Psoas muscle (tissue), 8 donors: ENCODE measurements around the gene NLN. TPM values are rescaled to one million over a fixed set of nuclear protein-coding genes. Genes with fewer than 3 reads are reported as not detected.
A peak's percentile ranks its signal among the peaks of the same experiment; 100 is the strongest.
"Not testable (repeated sequence)": the region's sequence is repeated elsewhere in the genome, so short reads cannot be mapped to it uniquely, and the experiment has no call there.

Source experiments
- ATAC-seq, 4 donors: fragments of 200-7000 bp; cut with Tn5 transposase; one replicate each; pipeline ENCODE4 v1.9.1; 2020; ENCODE audit warnings: moderate library complexity in 3 of 4, mild to moderate bottlenecking in 2 of 4
- DNase-seq, 2 donors: peaks; one replicate each; pipeline ENCODE4 v3.0.0-alpha.2; 2020
- H3K27ac ChIP-seq: fragments of 200-600 bp; one replicate; pipeline ENCODE4 v1.8.0; 2022
- H3K27me3 ChIP-seq, 3 donors: fragments of 200-600 bp in 1 of 3; one replicate each; pipeline versions ENCODE4 v1.6.1 to v1.8.0; 2013 to 2022; ENCODE audit warnings: low read length in 2 of 3, mild to moderate bottlenecking in 2 of 3, moderate library complexity in 1 of 3; ENCODE audit not compliant: insufficient read depth in 3 of 3
- H3K36me3 ChIP-seq, 2 donors: fragments of 200-600 bp in 1 of 2; one replicate each; pipeline versions ENCODE4 v1.6.1 to v1.8.0; 2013 to 2022; ENCODE audit warnings: low read depth in 1 of 2, mild to moderate bottlenecking in 1 of 2, moderate library complexity in 1 of 2; ENCODE audit not compliant: insufficient read depth in 1 of 2
- H3K4me1 ChIP-seq: fragments of 200-600 bp; one replicate; pipeline ENCODE4 v1.8.0; 2022
- H3K4me3 ChIP-seq: fragments of 200-600 bp; one replicate; pipeline ENCODE4 v1.8.0; 2022; ENCODE audit warnings: mild to moderate bottlenecking
- H3K9me3 ChIP-seq: fragments of 200-600 bp; one replicate; pipeline ENCODE4 v1.8.0; 2022
- CTCF ChIP-seq: fragments of 200-600 bp; IDR thresholded peaks from one replicate; pipeline ENCODE4 v1.8.0; 2022; ENCODE audit warnings: antibody characterized with exemption
- WGBS, 3 donors: extraction: QIAGEN DNeasy Blood & Tissue Kit; methylation state at CpG; one replicate each; pipeline versions ENCODE4 v1.1.6 to v1.1.7; 2013; 5-methylcytosine and 5-hydroxymethylcytosine counted together
- intact Hi-C, 2 donors: fragments of 100-400 bp; cut with DNase I; formaldehyde crosslinking; loops; one replicate each; pipeline versions ENCODE4 v1.11.0 to v1.14.2; 2022
- polyA plus RNA-seq, 3 donors: library from polyadenylated mRNA; stranded (reverse); fragments of 200-250 nt; gene quantifications; one replicate each; pipeline ENCODE4 v1.2.3, GENCODE V29; 2013
- total RNA-seq, 4 donors: library from RNA; stranded (reverse); fragmentation: NEBNext Ultra II Directional in 2 of 4; extraction: Animal tissue kit (Norgen Biotek cat#: 25700) in 2 of 4; gene quantifications; one replicate each; pipeline versions ENCODE4 v1.2.1 to v1.2.4, GENCODE V29; 2021 to 2023
- donor health status: healthy with polysubstance abuse.
- donor health status: DM: no; HTN: no; CAD: no; lungs with moderate emphysema.
- donor health status: Bipolar disorder and iron deficiency.
- donor health status: healthy.
- donor health status: DM: yes; HTN: yes; CAD: no.
- donor health status: DM: no; HTN: no; CAD: no.
- donor health status: DM: no; HTN: no; CAD: no.
- donor health status: DM: yes; HTN: yes; CAD: no.

The NLN gene
- total and polyA plus RNA-seq, 7 donors: 9.8 to 69.9 (median 31.4) TPM

GRCh38 chr5:65867542-65868195 lies 145.7 kb downstream of the NLN start:
- no peak overlapping the region for H3K4me3 ChIP-seq
- no peak for DNase-seq
- no peak overlapping the region for H3K27ac ChIP-seq
- no peaks in the 10 kb centered on the region for H3K36me3 ChIP-seq
- ATAC-seq: peak in 2 of 4 donors; percentile 40 to 43
- H3K27me3 ChIP-seq: no peaks in the 10 kb centered on the region
- no peaks in the 10 kb centered on the region for H3K4me1 ChIP-seq
- no peaks in the 10 kb centered on the region for H3K9me3 ChIP-seq
- intact Hi-C loops: no loop called here
- TF ChIP-seq CTCF: no peak
- WGBS, 3 donors: 30 to 38% (median 34%) methylated on average over 11 of the region's 11 CpGs

- H3K27ac ChIP-seq: no peak overlapping the region
- no peak for DNase-seq
- H3K36me3 ChIP-seq: no peaks in the 10 kb centered on the region
- ATAC-seq: no peak
- no peak for TF ChIP-seq CTCF
- H3K4me1 ChIP-seq: peaks cover 2% of the 10 kb centered on the region
- H3K27me3 ChIP-seq: no peaks in the 10 kb centered on the region
- no peaks in the 10 kb centered on the region for H3K9me3 ChIP-seq
- 57 to 74% (median 71%) methylated on average over 3 of the region's 3 CpGs for WGBS, 3 donors
- no peak overlapping the region for H3K4me3 ChIP-seq
- intact Hi-C loops: no loop called here
Measured at GRCh38 chr5:65868509-65868908, 146.5 kb downstream of the NLN start.

- no peaks in the 10 kb centered on the region for H3K9me3 ChIP-seq
- no peaks in the 10 kb centered on the region for H3K27me3 ChIP-seq
- H3K4me1 ChIP-seq: peaks cover 8% of the 10 kb centered on the region
- H3K4me3 ChIP-seq: no peak overlapping the region
- ATAC-seq (no peak), DNase-seq (no peak)
- intact Hi-C loops: no loop called here
- 63 to 76% (median 73%) methylated on average over 5 of the region's 5 CpGs for WGBS, 3 donors
- no peak for TF ChIP-seq CTCF
- no peak overlapping the region for H3K27ac ChIP-seq
- H3K36me3 ChIP-seq: no peaks in the 10 kb centered on the region
Measured at GRCh38 chr5:65871182-65871581, 149.2 kb downstream of the NLN start.

GRCh38 chr5:65871776-65872175 lies 149.8 kb downstream of the NLN start:
- 75 to 82% (median 75%) methylated on average over 5 of the region's 5 CpGs for WGBS, 3 donors
- ATAC-seq, H3K9me3 ChIP-seq, H3K27me3 ChIP-seq, H3K4me3 ChIP-seq, DNase-seq, H3K36me3 ChIP-seq, H3K4me1 ChIP-seq, intact Hi-C loops, H3K27ac ChIP-seq: not testable (repeated sequence)

GRCh38 chr5:65873181-65873750 lies 151.3 kb downstream of the NLN start:
- H3K4me1 ChIP-seq: peaks cover 8% of the 10 kb centered on the region
- intact Hi-C loops: no loop called here
- ATAC-seq (peak in 2 of 4 donors; percentile 21 to 45), DNase-seq (no peak)
- H3K9me3 ChIP-seq: peaks cover 3% of the 10 kb centered on the region
- no peaks in the 10 kb centered on the region for H3K27me3 ChIP-seq
- no peak overlapping the region for H3K4me3 ChIP-seq
- TF ChIP-seq CTCF: no peak
- H3K36me3 ChIP-seq: no peaks in the 10 kb centered on the region
- no peak overlapping the region for H3K27ac ChIP-seq
- 80 to 86% (median 80%) methylated on average over 3 of the region's 3 CpGs for WGBS, 3 donors
